ENCODE measurements around the gene MRTFA. TPM values are rescaled to one million over a fixed set of nuclear protein-coding genes. Genes with fewer than 3 reads are reported as not detected.

The MRTFA gene
- total RNA-seq, 1 donor from 2014 or later: 68.4 TPM

DNA sequence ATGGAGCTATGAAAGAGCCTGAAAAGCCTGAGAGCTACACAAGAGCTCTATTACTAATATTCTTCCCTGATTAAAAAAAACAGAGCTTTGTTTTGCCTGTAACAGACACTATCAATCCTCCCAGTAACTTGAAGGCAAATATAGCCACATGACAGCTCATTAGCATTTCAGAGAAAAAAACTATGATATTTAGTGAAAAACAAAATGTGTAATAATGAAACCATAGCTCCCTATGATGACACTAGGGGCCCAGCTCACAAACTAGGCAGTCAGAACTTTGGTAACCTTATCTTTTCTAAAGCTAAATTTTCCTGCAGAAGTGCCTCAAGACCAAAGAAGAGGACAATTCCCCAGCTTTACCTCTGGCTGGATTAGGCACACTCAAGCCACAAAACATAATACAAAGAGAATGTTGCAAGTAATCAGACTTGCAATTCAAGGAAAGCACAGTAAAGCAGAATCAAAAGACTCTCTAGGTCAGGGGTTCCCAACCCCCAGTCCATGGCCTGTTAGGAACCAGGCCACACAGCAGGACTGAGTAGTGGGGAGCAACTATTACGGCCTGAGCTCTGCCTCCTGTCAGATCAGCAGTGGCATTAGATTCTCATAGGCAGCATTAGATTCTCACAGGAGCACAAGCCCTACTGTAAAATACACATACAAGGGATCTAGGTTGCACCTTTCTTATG lies 53.3 kb downstream of the MRTFA start:
- H3K9me3 Mint-ChIP-seq (ENCODE audit: unreplicated experiment): no peaks in the 10 kb centered on the region
- H3K27ac Mint-ChIP-seq (ENCODE audit: unreplicated experiment): no peak overlapping the region

DNA sequence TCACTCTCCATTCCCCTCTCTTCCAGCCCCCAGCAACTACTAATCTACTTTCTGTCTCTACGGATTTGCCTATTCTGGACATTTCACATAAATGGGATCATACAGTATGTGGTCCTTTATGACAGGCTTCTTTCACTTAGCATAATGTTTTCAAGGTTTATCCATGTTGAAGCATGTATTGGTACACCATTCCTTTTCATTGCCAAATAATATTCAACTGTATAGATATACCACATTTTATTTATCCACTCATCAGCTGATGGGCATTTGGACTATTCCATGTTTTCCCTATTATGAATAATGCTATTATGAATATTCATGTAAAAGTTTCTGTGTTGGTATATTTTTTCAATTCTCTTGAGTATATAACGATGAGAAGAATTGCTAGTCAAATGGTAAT lies 54.5 kb downstream of the MRTFA start:
- no peak overlapping the region for H3K4me3 Mint-ChIP-seq (ENCODE audit: unreplicated experiment)
- peaks cover 3% of the 10 kb centered on the region for H3K4me1 Mint-ChIP-seq (ENCODE audit: unreplicated experiment)
- no peak for DNase-seq (ENCODE audit: low spot score)
- H3K27me3 Mint-ChIP-seq (ENCODE audit: unreplicated experiment): no peaks in the 10 kb centered on the region
- peaks cover 8% of the 10 kb centered on the region for H3K36me3 Mint-ChIP-seq (ENCODE audit: low read depth, unreplicated experiment)
- no peak overlapping the region for H3K27ac Mint-ChIP-seq (ENCODE audit: unreplicated experiment)
- TF ChIP-seq, protein P1, sequence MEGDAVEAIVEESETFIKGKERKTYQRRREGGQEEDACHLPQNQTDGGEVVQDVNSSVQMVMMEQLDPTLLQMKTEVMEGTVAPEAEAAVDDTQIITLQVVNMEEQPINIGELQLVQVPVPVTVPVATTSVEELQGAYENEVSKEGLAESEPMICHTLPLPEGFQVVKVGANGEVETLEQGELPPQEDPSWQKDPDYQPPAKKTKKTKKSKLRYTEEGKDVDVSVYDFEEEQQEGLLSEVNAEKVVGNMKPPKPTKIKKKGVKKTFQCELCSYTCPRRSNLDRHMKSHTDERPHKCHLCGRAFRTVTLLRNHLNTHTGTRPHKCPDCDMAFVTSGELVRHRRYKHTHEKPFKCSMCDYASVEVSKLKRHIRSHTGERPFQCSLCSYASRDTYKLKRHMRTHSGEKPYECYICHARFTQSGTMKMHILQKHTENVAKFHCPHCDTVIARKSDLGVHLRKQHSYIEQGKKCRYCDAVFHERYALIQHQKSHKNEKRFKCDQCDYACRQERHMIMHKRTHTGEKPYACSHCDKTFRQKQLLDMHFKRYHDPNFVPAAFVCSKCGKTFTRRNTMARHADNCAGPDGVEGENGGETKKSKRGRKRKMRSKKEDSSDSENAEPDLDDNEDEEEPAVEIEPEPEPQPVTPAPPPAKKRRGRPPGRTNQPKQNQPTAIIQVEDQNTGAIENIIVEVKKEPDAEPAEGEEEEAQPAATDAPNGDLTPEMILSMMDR (IDR thresholded peaks at IDR 0.05; ENCODE audit: unreplicated experiment): no peak
- no peaks in the 10 kb centered on the region for H3K9me3 Mint-ChIP-seq (ENCODE audit: unreplicated experiment)

More for the DNA sequence above, 53.3 kb downstream of the MRTFA start:
- H3K4me1 Mint-ChIP-seq (ENCODE audit: unreplicated experiment): peaks cover 3% of the 10 kb centered on the region
- H3K36me3 Mint-ChIP-seq (ENCODE audit: low read depth, unreplicated experiment): peaks cover 8% of the 10 kb centered on the region
- TF ChIP-seq, protein P1 (IDR thresholded peaks at IDR 0.05; ENCODE audit: unreplicated experiment): no peak
- no peak overlapping the region for H3K4me3 Mint-ChIP-seq (ENCODE audit: unreplicated experiment)
- no peak for DNase-seq (ENCODE audit: low spot score)
- H3K27me3 Mint-ChIP-seq (ENCODE audit: unreplicated experiment): no peaks in the 10 kb centered on the region

DNA sequence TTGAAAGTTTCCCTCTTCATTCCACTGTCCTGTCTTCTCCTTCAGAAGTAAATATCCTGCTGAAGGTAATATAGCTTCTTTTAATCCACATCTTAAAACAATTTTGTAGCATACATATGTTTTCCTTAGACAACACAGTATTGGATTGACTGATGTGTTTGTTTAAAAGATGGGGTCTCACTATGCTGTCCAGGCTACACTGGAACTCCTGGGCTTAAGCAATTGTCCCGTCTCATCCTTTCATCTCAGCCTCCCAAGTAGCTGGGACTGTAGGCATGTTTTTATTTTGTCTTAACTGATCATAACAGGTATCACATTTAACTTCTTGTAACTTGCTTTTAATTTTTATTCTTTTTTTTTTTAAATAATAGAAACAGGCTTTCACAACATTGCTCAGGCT lies 55.9 kb downstream of the MRTFA start:
- Mint-ChIP-seq H3K27me3 (ENCODE audit: unreplicated experiment) (no peaks in the 10 kb centered on the region), H3K9me3 (ENCODE audit: unreplicated experiment) (no peaks in the 10 kb centered on the region), H3K4me3 (ENCODE audit: unreplicated experiment) (no peak overlapping the region), H3K27ac (ENCODE audit: unreplicated experiment) (no peak overlapping the region), H3K36me3 (ENCODE audit: low read depth, unreplicated experiment) (peaks cover 8% of the 10 kb centered on the region), H3K4me1 (ENCODE audit: unreplicated experiment) (no peaks in the 10 kb centered on the region)
- no peak for DNase-seq (ENCODE audit: low spot score)
- TF ChIP-seq, protein P1 (IDR thresholded peaks at IDR 0.05; ENCODE audit: unreplicated experiment): no peak

DNA sequence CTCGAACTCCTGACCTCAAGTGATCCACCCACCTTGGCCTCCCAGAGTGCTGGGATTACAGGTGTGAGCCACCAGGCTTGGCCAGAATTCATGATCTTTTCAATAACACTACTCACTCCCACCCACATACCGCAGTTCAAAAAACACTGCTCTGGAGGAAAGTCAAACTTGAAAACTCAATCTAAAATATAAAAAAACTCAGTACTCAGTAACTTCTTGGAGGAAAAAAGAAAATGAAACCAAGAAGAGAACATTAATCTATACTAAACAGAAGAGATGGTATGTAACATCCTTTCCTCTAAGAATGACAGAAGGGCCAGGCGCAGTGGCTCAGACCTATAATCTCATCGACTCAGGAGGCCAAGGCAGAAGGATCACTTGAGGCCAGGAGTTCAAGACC lies 58.3 kb downstream of the MRTFA start:
- no peaks in the 10 kb centered on the region for H3K4me1 Mint-ChIP-seq (ENCODE audit: unreplicated experiment)
- H3K9me3 Mint-ChIP-seq (ENCODE audit: unreplicated experiment): no peaks in the 10 kb centered on the region
- TF ChIP-seq, protein P1 (IDR thresholded peaks at IDR 0.05; ENCODE audit: unreplicated experiment): no peak
- DNase-seq (ENCODE audit: low spot score): no peak
- no peaks in the 10 kb centered on the region for H3K36me3 Mint-ChIP-seq (ENCODE audit: low read depth, unreplicated experiment)
- H3K27ac Mint-ChIP-seq (ENCODE audit: unreplicated experiment): no peak overlapping the region
- H3K4me3 Mint-ChIP-seq (ENCODE audit: unreplicated experiment): no peak overlapping the region
- no peaks in the 10 kb centered on the region for H3K27me3 Mint-ChIP-seq (ENCODE audit: unreplicated experiment)

DNA sequence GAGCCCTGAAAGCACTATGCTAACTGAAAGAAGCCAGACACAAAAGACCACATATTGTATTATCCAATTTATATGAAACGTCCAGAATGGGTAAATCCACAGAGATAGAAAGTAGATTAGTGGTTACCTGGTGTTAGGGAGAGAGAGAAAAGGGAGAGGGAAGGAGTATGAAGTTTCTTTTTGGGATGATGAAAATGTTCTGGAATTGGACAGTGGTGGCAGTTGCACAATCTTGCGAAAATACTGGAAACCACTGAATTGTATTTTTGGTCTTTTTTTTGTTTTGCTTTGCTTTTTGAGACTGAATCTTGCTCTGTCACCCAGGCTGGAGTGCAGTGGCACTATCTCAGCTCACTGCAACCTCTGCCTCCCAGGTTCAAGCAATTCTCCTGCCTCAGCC lies 63.5 kb downstream of the MRTFA start:
- Mint-ChIP-seq H3K9me3 (ENCODE audit: unreplicated experiment) (peaks cover 7% of the 10 kb centered on the region), H3K4me1 (ENCODE audit: unreplicated experiment) (peaks cover 4% of the 10 kb centered on the region), H3K4me3 (ENCODE audit: unreplicated experiment) (peak overlapping the region; percentile 70), H3K27ac (ENCODE audit: unreplicated experiment) (no peak overlapping the region), H3K36me3 (ENCODE audit: low read depth, unreplicated experiment) (peaks cover 17% of the 10 kb centered on the region), H3K27me3 (ENCODE audit: unreplicated experiment) (peaks cover 2% of the 10 kb centered on the region)
- TF ChIP-seq, protein P1 (IDR thresholded peaks at IDR 0.05; ENCODE audit: unreplicated experiment): no peak
- no peak for DNase-seq (ENCODE audit: low spot score)
